HG03060 (cell line): ENCODE results near the gene P4HA1.
"Not testable (repeated sequence)": the region's sequence is repeated elsewhere in the genome, so short reads cannot be mapped to it uniquely, and the experiment has no call there.

Experiments
- ATAC-seq: cut with Tn5 transposase; IDR thresholded peaks from one replicate; pipeline ENCODE4 v1.9.1; 2021; ENCODE audit warnings: low read depth, moderate number of reproducible peaks; ENCODE audit not compliant: unreplicated experiment

The P4HA1 gene

GRCh38 chr10:73096449-73097304 is at the start of gene P4HA1:
P4HA1 (minus strand) TSS chr10:73096866; CDS start chr10:73074883, 21,983 bp downstream.
- peak; percentile 67 for ATAC-seq

- no peak for ATAC-seq
Observed at GRCh38 chr10:73141603-73142002, 44.9 kb upstream of the P4HA1 start.

- no peak for ATAC-seq
Observed at GRCh38 chr10:73139251-73139650, 42.6 kb upstream of the P4HA1 start.

- no peak for ATAC-seq
Observed at GRCh38 chr10:73136627-73137026, 40.0 kb upstream of the P4HA1 start.

GRCh38 chr10:73134727-73135126 is 38.1 kb upstream of the P4HA1 start:
- ATAC-seq, result no peak

GRCh38 chr10:73131913-73132686 is 35.4 kb upstream of the P4HA1 start:
- ATAC-seq, result no peak

- ATAC-seq, result no peak
Observed at GRCh38 chr10:73131301-73131700, 34.6 kb upstream of the P4HA1 start.

GRCh38 chr10:73126343-73126742 is 29.7 kb upstream of the P4HA1 start:
- no peak for ATAC-seq

GRCh38 chr10:73119952-73120351 is 23.3 kb upstream of the P4HA1 start:
- no peak for ATAC-seq

- ATAC-seq, result no peak
Observed at GRCh38 chr10:73119457-73119856, 22.8 kb upstream of the P4HA1 start.

GRCh38 chr10:73117976-73118743 is 21.5 kb upstream of the P4HA1 start:
- ATAC-seq, result peak; percentile 88

GRCh38 chr10:73116017-73116416 is 19.4 kb upstream of the P4HA1 start:
- no peak for ATAC-seq

- no peak for ATAC-seq
Observed at GRCh38 chr10:73113551-73113950, 16.9 kb upstream of the P4HA1 start.

GRCh38 chr10:73112032-73112431 is 15.4 kb upstream of the P4HA1 start:
- ATAC-seq, result not testable (repeated sequence)

GRCh38 chr10:73110345-73110849 is 13.7 kb upstream of the P4HA1 start, which contains the start of gene NUDT13:
NUDT13 (plus strand) TSS chr10:73110455; CDS start chr10:73114366, 3,911 bp downstream.
- no peak for ATAC-seq

GRCh38 chr10:73109248-73109652 is 12.6 kb upstream of the P4HA1 start:
- ATAC-seq, result not testable (repeated sequence)

GRCh38 chr10:73106301-73106700 is 9.6 kb upstream of the P4HA1 start:
- ATAC-seq, result no peak

- ATAC-seq, result no peak
Observed at GRCh38 chr10:73099141-73099540, 2.5 kb upstream of the P4HA1 start.

GRCh38 chr10:73097305-73097670 is 622 bp upstream of the P4HA1 start:
- no peak for ATAC-seq

- no peak for ATAC-seq
Observed at GRCh38 chr10:73096041-73096448, 621 bp downstream of the P4HA1 start.
